ENCODE results near the gene PKN2.
"Not testable (repeated sequence)": the region's sequence is repeated elsewhere in the genome, so short reads cannot be mapped to it uniquely, and the experiment has no call there.

PKN2 gene

GRCh38 chr1:88878731-88879130, 194.7 kb downstream of the PKN2 start:
- Histone ChIP-seq H3K4me3 (ENCODE audit: low read depth in 1 of 2, low read length in 1 of 2) (no peak overlapping the region), H3K27ac (peak overlapping the region; percentile 19), H3K36me3 (peaks cover 57% of the 10 kb centered on the region), H3K4me1 (ENCODE audit: control insufficient read depth in 1 of 2, insufficient read depth in 1 of 2, low read depth in 1 of 2, low read length in 1 of 2) (peaks cover 19 to 21% of the 10 kb centered on the region in 2 experiments), H3K27me3 (no peaks in the 10 kb centered on the region), H3K9me3 (no peaks in the 10 kb centered on the region)
- TF ChIP-seq, protein P1, sequence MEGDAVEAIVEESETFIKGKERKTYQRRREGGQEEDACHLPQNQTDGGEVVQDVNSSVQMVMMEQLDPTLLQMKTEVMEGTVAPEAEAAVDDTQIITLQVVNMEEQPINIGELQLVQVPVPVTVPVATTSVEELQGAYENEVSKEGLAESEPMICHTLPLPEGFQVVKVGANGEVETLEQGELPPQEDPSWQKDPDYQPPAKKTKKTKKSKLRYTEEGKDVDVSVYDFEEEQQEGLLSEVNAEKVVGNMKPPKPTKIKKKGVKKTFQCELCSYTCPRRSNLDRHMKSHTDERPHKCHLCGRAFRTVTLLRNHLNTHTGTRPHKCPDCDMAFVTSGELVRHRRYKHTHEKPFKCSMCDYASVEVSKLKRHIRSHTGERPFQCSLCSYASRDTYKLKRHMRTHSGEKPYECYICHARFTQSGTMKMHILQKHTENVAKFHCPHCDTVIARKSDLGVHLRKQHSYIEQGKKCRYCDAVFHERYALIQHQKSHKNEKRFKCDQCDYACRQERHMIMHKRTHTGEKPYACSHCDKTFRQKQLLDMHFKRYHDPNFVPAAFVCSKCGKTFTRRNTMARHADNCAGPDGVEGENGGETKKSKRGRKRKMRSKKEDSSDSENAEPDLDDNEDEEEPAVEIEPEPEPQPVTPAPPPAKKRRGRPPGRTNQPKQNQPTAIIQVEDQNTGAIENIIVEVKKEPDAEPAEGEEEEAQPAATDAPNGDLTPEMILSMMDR (IDR thresholded peaks at IDR 0.05): no peak

- H3K4me1 ChIP-seq (ENCODE audit: control insufficient read depth in 1 of 2, insufficient read depth in 1 of 2, low read depth in 1 of 2, low read length in 1 of 2): not testable (repeated sequence)
- H3K36me3 ChIP-seq: peaks cover 77% of the 10 kb centered on the region
These were observed 196.6 kb downstream of the PKN2 start for GRCh38 chr1:88880717-88881116.

DNA sequence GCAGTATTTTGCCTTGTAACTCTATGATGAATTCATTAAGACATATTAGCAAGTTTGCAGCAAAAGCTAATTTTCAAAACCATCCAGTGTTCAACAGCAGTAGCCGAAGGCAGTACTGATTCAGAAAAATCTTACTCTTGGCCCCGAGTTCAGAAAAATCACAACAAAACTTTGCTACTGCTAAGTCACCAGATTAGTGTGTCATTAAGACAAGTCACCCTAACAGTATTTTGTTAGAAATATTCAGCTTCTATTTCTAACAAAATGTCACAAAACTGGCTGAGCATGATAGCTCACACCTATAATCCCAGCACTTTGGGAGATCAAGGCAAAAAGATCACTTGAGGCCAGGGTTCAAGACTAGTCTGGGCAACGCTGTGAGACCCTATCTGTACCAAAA, 199.1 kb downstream of the PKN2 start:
- no peak overlapping the region for H3K27ac ChIP-seq
- H3K4me1 ChIP-seq (ENCODE audit: control insufficient read depth in 1 of 2, insufficient read depth in 1 of 2, low read depth in 1 of 2, low read length in 1 of 2): no peaks in the 10 kb centered on the region
- TF ChIP-seq, protein P1 (IDR thresholded peaks at IDR 0.05): no peak
- peaks cover 93% of the 10 kb centered on the region for H3K36me3 ChIP-seq
- H3K9me3 ChIP-seq: no peaks in the 10 kb centered on the region
- no peak overlapping the region for H3K4me3 ChIP-seq (ENCODE audit: low read depth in 1 of 2, low read length in 1 of 2)
- no peaks in the 10 kb centered on the region for H3K27me3 ChIP-seq

More at GRCh38 chr1:88880717-88881116, 196.6 kb downstream of the PKN2 start:
- not testable (repeated sequence) for H3K27me3 ChIP-seq; H3K4me3 ChIP-seq (ENCODE audit: low read depth in 1 of 2, low read length in 1 of 2); H3K27ac ChIP-seq; H3K9me3 ChIP-seq

Measured in neutrophil (primary cell).